ENCODE measurements around the gene METTL24.
"Not testable (repeated sequence)": the region's sequence is repeated elsewhere in the genome, so short reads cannot be mapped to it uniquely, and the experiment has no call there.

Gene METTL24

DNA sequence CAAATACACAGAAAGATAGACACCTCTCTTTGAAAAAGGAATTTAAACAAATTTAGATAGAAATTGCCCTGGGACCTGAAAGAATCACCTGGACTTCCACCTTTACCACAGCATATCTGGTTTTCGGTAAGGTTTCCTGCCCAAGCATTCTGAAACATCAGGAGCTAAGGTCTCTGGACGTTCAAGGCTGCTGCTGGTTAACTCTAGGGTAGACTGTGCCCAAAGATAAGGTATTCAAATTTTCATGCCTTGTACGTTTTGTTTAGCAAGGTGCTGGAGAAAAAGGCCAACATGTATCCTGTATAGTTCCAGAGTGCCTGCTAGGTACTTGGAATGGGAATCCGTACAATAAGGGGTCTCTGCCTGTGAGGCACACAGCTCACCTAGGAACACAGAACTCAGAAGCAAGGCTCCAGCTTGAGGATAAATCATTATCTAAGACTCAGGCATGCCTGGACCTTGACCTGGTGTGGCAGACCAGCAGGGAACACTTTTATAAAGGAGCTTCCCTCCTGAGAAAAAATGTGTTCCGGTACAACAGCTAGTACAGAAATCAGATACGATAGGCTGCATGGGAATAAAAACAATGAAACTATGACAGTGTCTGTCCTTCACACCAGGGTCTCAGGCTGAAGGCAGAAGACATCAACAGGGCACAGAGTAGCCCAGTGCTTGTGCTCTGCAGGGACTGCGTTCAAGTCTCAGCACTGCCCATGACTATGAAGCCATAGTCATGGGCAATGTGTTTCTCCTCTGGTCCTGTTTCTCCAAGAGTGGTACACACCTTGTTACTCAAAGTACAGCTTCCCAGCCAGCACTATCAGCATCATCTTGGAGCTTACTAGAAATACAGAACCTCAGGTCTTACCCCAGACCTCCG is 70.4 kb downstream of the METTL24 start:
- H3K4me3 ChIP-seq (ENCODE audit: low read depth, low read length): no peak overlapping the region
- TF ChIP-seq CTCF (IDR thresholded peaks at IDR 0.05; ENCODE audit: borderline replicate concordance, insufficient read depth, low read depth, low read length): no peak

GRCh38 chr6:110285306-110286060 is 72.7 kb downstream of the METTL24 start:
- TF ChIP-seq CTCF (IDR thresholded peaks at IDR 0.05; ENCODE audit: borderline replicate concordance, insufficient read depth, low read depth, low read length): no peak
- no peak overlapping the region for H3K4me3 ChIP-seq (ENCODE audit: low read depth, low read length)

GRCh38 chr6:110284855-110285254 is 73.3 kb downstream of the METTL24 start:
- no peak overlapping the region for H3K4me3 ChIP-seq (ENCODE audit: low read depth, low read length)

DNA sequence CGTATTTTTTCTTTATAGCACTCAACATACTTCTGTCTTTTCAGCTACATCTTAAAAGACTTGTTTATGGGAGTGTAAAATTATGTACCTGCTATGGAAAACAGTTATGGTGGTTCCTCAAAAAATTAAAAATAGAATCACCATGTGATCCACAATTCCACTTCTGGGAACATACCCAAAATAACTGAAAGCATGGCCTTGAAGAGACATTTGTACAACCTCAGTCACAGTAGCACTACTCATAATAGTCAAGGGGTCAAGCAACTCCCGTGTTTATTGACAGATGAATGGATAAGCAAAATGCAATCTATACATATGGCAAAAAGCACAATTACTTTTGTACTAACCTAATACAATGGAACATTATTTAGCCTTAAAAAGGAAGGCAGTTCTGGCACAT is 74.5 kb downstream of the METTL24 start:
- no peak for TF ChIP-seq CTCF (IDR thresholded peaks at IDR 0.05; ENCODE audit: borderline replicate concordance, insufficient read depth, low read depth, low read length)
- H3K4me3 ChIP-seq (ENCODE audit: low read depth, low read length): no peak overlapping the region

More at GRCh38 chr6:110284855-110285254, 73.3 kb downstream of the METTL24 start:
- no peak for TF ChIP-seq CTCF (IDR thresholded peaks at IDR 0.05; ENCODE audit: borderline replicate concordance, insufficient read depth, low read depth, low read length)

DNA sequence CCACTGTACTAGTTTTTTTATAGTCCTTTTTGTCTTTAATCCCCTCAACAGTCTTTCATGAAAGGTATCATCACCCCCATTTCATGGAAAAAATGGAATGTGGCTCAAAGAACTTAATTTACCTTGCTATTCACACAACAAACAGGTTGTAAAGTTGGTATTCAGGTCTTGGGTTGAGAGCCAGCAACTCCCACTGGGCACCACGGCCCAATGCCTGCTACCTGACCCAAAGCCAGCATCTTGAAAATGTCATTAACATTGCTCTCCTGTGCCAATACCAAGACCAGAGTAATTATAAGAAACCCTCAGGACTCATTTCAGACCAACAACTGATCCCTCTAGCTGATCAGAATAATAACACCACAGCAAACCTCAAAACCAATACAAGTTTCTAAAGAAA is 75.7 kb downstream of the METTL24 start:
- no peak overlapping the region for H3K4me3 ChIP-seq (ENCODE audit: low read depth, low read length)
- no peak for TF ChIP-seq CTCF (IDR thresholded peaks at IDR 0.05; ENCODE audit: borderline replicate concordance, insufficient read depth, low read depth, low read length)

DNA sequence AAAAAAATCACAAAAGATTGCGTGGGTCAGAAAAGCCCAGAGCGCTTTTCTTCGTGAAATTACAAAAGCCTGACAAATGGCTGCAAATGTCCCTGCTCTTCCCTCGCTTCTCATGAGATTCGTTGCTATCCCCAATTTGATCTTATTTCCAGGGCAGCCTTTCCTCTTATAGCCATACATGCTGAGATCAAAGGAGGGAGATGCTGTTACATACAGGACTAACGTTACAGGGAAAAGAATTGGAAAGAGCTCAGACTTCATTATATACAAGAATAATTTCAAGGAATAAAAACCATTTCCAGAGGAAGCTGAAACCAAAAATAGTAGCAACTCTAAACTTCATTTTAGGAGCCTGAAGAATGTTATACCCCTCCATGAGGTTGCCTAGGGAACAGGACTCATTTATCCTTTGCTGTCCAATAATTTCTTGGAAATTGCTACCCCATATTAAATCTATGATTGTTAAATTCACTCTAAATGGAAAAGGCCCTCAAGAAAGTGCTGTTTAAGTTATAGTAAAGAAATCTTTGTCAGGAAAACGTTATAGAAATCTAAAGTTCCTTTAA is 81.0 kb downstream of the METTL24 start:
- TF ChIP-seq CTCF (IDR thresholded peaks at IDR 0.05; ENCODE audit: borderline replicate concordance, insufficient read depth, low read depth, low read length): no peak
- no peak overlapping the region for H3K4me3 ChIP-seq (ENCODE audit: low read depth, low read length)

- H3K4me3 ChIP-seq (ENCODE audit: low read depth, low read length): not testable (repeated sequence)
Measured at GRCh38 chr6:110272781-110273180, 85.4 kb downstream of the METTL24 start.

Measured in GM12875 (cell line).